HG03460 (cell line): Measurements from ENCODE around the gene POLR3K.

Experiments
- ATAC-seq: cut with Tn5 transposase; IDR thresholded peaks from one replicate; pipeline ENCODE4 v1.9.1; 2021; ENCODE audit not compliant: unreplicated experiment

POLR3K gene

GRCh38 chr16:53346-54236 lies at the start of gene POLR3K, which contains the start of gene SNRNP25:
POLR3K (minus strand) TSS chr16:53608; CDS start chr16:53586, 22 bp downstream.
SNRNP25 (plus strand) TSS chr16:53828; CDS start chr16:54017, 189 bp downstream.
- ATAC-seq = peak; percentile 91

- no peak for ATAC-seq
These were observed 48.9 kb upstream of the POLR3K start for GRCh38 chr16:102060-102855.

GRCh38 chr16:101586-101985 lies 48.2 kb upstream of the POLR3K start:
- ATAC-seq = no peak

- ATAC-seq = no peak
These were observed 47.6 kb upstream of the POLR3K start for GRCh38 chr16:100989-101388.

- no peak for ATAC-seq
These were observed 44.4 kb upstream of the POLR3K start for GRCh38 chr16:97822-98221.

GRCh38 chr16:96935-97381 lies 43.5 kb upstream of the POLR3K start:
- ATAC-seq = no peak

GRCh38 chr16:94918-95265 lies 41.5 kb upstream of the POLR3K start:
- no peak for ATAC-seq

- no peak for ATAC-seq
These were observed 39.3 kb upstream of the POLR3K start for GRCh38 chr16:92431-93339.

GRCh38 chr16:91484-91883 lies 38.1 kb upstream of the POLR3K start:
- ATAC-seq = no peak

- no peak for ATAC-seq
These were observed 36.2 kb upstream of the POLR3K start for GRCh38 chr16:89391-90302.

GRCh38 chr16:88613-89012 lies 35.2 kb upstream of the POLR3K start:
- no peak for ATAC-seq

- ATAC-seq = no peak
These were observed 33.1 kb upstream of the POLR3K start for GRCh38 chr16:86483-86952.

- no peak for ATAC-seq
These were observed 32.5 kb upstream of the POLR3K start for GRCh38 chr16:85865-86264.

- ATAC-seq = no peak
These were observed 32.0 kb upstream of the POLR3K start for GRCh38 chr16:85407-85782.

GRCh38 chr16:84718-85406 lies 31.5 kb upstream of the POLR3K start:
- peak; percentile 76 for ATAC-seq

- no peak for ATAC-seq
These were observed 30.6 kb upstream of the POLR3K start for GRCh38 chr16:83781-84615.

GRCh38 chr16:83060-83603 lies 29.7 kb upstream of the POLR3K start:
- ATAC-seq = no peak
